GM10248 (cell line): ENCODE results near the gene NAA15.
"Not testable (repeated sequence)": the region's sequence is repeated elsewhere in the genome, so short reads cannot be mapped to it uniquely, and the experiment has no call there.

Source experiments
- CTCF ChIA-PET: fragments of 300-600 bp; sonication (Branson Sonifier 250); formaldehyde crosslinking; extraction: SDS; loops from one replicate; lab custom pipeline; 2021; ENCODE audit warnings: antibody characterized with exemption; lab: Yijun Ruan, JAX
- POLR2A ChIA-PET: fragments of 350-650 bp; sonication (Branson Sonifier 250); formaldehyde crosslinking; extraction: SDS; loops from one replicate; lab custom pipeline; 2020; ENCODE audit warnings: antibody characterized with exemption; lab: Yijun Ruan, JAX
- DNase-seq: peaks from one replicate; pipeline ENCODE4 v3.0.0; 2012; ENCODE audit errors: extremely low spot score
- CTCF ChIP-seq: IDR thresholded peaks from 2 replicates; pipeline ENCODE4 v1.5.1; 2012; ENCODE audit warnings: mild to moderate bottlenecking, low read depth; ENCODE audit errors: extremely low read depth, missing control alignments, control extremely low read depth

Gene NAA15

DNA sequence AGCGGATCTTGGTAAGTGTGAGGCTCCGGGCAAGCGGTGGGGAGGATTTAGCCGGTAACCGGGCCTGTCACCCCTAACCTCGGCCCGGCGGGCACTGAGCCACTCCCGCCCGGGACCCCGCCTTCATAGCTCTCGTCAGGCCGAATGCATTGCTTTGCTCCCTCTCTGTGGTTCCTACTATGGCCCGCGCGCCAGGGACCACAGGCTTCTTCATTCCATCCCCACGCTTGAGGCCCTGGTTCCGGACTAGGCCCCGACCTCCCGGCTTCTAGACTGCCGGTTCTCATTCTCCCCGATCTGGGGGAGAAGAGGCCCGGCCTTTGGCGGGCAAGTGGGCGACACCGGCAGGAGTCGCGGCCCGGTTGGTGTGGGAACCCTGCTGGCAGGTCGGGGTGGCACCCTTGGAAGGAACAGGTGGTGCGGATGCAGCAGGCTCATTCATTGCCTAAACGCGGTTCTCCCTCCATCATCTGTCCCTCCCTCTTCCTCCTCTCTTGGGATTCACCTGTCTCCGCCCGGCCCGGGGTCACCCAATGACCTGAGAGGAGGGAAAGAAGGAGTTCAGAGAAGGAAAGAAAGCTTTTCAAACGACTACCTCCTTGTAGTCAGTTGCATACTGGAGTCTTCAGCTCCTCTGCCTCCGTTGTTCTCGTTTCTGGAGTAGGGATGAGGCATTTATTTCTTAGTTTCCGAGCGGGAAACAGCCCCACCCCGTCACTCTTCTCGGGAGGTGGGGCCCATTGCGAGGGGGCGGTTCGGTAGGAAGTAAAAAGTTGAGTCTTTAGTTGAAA is 711 bp downstream of the NAA15 start, which contains the start of gene NDUFC1:
Gene NDUFC1 (minus strand): TSS at position 657 of the 791 bp plus-strand sequence. CDS start 6,679 bp downstream, outside the sequence.
- POLR2A ChIA-PET, result interaction anchor here (0.6 to 1.7 kb wide), 3 partner anchors 101 to 218 kb away, joined by 3 to 8 read pairs (median 3); partner anchors contain the start of gene ELF2
- CTCF ChIA-PET, result interaction anchor here (0.8 to 2.4 kb wide), 10 partner anchors 9 to 282 kb away, joined by 3 to 17 read pairs (median 4); no protein-coding TSS in a partner anchor
- DNase-seq, result peak; percentile 60
- no peak for TF ChIP-seq CTCF

- ChIA-PET POLR2A (interaction anchor here (0.6 to 0.7 kb wide), 2 partner anchors 10 to 266 kb away, joined by 3 read pairs; no protein-coding TSS in a partner anchor), CTCF (interaction anchor here (0.8 to 2.1 kb wide), 3 partner anchors 9 to 150 kb away, joined by 3 to 10 read pairs (median 3); no protein-coding TSS in a partner anchor)
- no peak for TF ChIP-seq CTCF
- no peak for DNase-seq
These were observed 3.6 kb downstream of the NAA15 start for GRCh38 chr4:139304920-139305319.

DNA sequence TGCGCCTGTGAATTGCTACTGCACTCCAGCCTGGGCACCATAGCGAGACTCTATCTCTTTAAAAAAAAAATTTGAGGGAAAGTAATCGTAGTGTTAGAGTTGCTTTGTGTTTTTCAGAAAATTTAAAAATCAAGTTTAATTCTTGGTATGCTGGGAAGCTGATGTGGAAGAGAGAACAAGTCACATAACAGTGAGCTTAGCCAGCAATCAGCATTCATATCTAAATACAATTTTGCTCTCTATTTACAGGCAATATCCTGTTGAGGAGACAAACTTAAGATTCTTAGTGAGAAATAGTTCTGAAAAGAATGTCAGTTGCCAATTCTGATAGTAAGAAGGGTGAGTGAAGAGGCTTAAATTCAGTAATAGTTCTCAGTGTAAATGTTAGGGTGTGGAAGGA is 10.6 kb downstream of the NAA15 start:
- CTCF ChIA-PET, result interaction anchor here (1.0 to 2.7 kb wide), 5 partner anchors 10 to 92 kb away, joined by 3 to 17 read pairs (median 8); partner anchors contain the start of genes NAA15 and NDUFC1
- POLR2A ChIA-PET, result no interaction called here
- DNase-seq, result no peak
- no peak for TF ChIP-seq CTCF

- TF ChIP-seq CTCF, result no peak
- no peak for DNase-seq
- ChIA-PET CTCF (interaction anchor here (1.0 to 2.7 kb wide), 5 partner anchors 10 to 93 kb away, joined by 3 to 17 read pairs (median 8); partner anchors contain the start of genes NAA15 and NDUFC1), POLR2A (no interaction called here)
These were observed 11.4 kb downstream of the NAA15 start for GRCh38 chr4:139312552-139313332.

DNA sequence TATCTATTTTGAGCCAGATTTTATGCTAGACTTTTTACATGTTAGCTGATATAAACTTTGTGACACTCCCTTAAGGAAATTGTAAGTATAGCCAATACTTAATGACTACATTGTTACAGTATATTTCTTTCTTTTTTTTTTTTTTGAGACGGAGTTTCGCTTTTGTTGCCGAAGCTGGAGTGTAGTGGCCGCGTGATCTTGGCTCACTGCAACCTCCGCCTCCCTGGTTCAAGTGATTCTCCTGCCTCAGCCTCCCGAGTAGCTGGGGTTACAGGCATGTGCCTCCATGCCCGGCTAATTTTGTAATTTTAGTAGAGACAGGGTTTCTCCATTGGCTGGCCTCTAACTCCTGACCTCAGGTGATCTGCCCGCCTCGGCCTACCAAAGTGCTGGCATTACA is 12.1 kb downstream of the NAA15 start:
- DNase-seq, POLR2A ChIA-PET: not testable (repeated sequence)
- CTCF ChIA-PET, result interaction anchor here (2.3 kb wide), 1 partner anchor 17 kb away, joined by 11 read pairs; no protein-coding TSS in a partner anchor

DNA sequence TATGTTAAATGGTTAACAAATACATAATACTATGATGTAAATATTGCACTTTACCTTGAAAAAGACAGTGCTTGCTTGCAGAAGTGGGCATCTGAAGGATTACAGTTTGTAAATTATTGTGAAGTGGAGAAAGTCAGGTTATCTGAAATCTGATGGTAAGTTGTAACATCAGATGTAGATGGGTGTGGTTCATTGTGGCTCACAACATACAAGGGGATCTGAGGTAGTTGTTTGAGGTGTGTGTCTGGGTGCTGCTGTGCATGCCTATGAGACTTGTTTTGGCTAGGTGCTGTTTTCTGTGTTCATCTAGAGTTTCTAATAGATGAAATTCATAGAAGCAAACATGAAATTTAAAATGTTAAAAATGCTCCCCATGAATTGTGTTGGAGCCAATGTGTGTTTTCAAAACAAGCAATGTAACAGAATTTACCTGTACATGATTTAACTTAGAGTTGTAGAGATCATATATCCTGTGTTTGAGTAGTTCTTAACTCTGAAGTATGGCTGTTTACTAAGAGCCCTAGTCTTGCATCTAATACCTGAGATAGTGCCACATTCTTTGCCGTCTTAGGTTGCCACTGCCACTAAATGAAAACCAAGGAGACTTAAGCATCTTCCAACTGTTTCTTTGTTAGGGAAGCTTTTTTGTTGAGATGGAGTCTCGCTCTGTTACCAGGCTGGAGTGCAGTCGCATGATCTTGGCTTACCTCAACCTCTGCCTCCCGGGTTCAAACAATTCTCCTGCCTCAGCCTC is 12.9 kb downstream of the NAA15 start:
- DNase-seq, result no peak
- TF ChIP-seq CTCF, result no peak
- CTCF ChIA-PET, result interaction anchor here (0.9 to 2.3 kb wide), 4 partner anchors 12 to 21 kb away, joined by 3 to 9 read pairs (median 5); partner anchors contain the start of genes NAA15 and NDUFC1
- POLR2A ChIA-PET, result interaction anchor here (0.5 kb wide), 1 partner anchor 9 kb away, joined by 3 read pairs; no protein-coding TSS in a partner anchor
